ENCODE measurements around the gene MAP3K3. TPM values are rescaled to one million over a fixed set of nuclear protein-coding genes. Genes with fewer than 3 reads are reported as not detected.

Gene MAP3K3
- polyA plus RNA-seq, 1 donor from 2014 or later: 16.6 TPM

DNA sequence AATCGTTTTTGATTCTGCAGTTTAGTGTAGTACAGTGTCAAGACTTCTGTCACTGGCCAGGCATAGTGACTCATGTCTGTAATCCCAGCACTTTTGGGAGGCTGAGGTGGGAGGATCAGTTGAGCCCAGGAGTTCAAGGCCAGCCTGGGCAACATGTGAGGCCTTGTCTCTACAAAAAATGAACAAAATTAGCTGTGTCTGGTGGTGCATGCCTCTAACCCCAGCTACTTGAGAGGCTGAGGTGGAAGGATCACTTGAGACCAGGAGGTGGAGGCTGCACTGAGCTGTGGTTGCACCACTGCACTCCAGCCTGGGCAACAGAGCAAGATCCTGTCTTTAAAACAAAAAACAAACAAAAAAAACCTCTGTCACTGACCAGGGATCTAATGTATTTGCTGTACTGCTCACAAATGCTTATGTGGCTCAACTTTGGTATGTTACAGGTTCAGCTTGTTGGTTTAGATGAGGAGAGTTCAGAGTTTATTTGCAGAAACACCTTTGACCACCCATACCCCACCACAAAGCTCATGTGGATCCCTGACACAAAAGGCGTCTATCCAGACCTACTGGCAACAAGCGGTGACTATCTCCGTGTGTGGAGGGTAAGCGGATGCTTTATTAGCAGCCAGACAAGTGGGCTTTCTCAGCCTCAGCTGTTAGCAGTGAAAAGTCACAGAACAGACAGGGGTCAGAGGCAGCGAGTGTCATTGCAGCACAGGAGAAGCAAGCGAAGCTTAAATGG, 44.0 kb upstream of the MAP3K3 start:
- H3K36me3 ChIP-seq (ENCODE audit: insufficient read depth, low read length): no peaks in the 10 kb centered on the region
- H3K9me3 ChIP-seq (ENCODE audit: low read length): no peaks in the 10 kb centered on the region
- peaks cover 9% of the 10 kb centered on the region for H3K79me2 ChIP-seq (replicated peaks; ENCODE audit: insufficient read depth, low read length)
- H2AFZ ChIP-seq (ENCODE audit: low read depth, low read length): no peak overlapping the region
- no peak overlapping the region for H3K27ac ChIP-seq (ENCODE audit: low read length)
- H3K4me2 ChIP-seq (ENCODE audit: low read length): no peak overlapping the region
- no peaks in the 10 kb centered on the region for H3K27me3 ChIP-seq (ENCODE audit: insufficient read depth, low read depth, low read length)
- H3K9ac ChIP-seq (ENCODE audit: low read length): no peak overlapping the region
- no peak overlapping the region for H3K4me3 ChIP-seq (ENCODE audit: low read length)
- H3K9me2 ChIP-seq (ENCODE audit: insufficient read depth, low read length): no peaks in the 10 kb centered on the region
- no peaks in the 10 kb centered on the region for H3F3A ChIP-seq (ENCODE audit: insufficient read depth, low read length, poor library complexity, severe bottlenecking)
- H4K20me1 ChIP-seq (ENCODE audit: insufficient read depth): no peaks in the 10 kb centered on the region
- TF ChIP-seq MXI1 (conservative IDR thresholded peaks at IDR 0.05; ENCODE audit: poor library complexity, severe bottlenecking) (no peak), RAD21 (conservative IDR thresholded peaks at IDR 0.05) (no peak), EZH2 (IDR thresholded peaks at IDR 0.05; ENCODE audit: borderline replicate concordance, insufficient read depth, low read length, poor library complexity, severe bottlenecking) (no peak), TAF1 (IDR thresholded peaks at IDR 0.05; ENCODE audit: low read depth) (no peak), SMC3 (conservative IDR thresholded peaks at IDR 0.05; ENCODE audit: poor library complexity) (no peak), POLR2AphosphoS5 (IDR thresholded peaks at IDR 0.05) (no peak), EP300 (conservative IDR thresholded peaks at IDR 0.05; ENCODE audit: poor library complexity, severe bottlenecking) (no peak)
- TF ChIP-seq, protein P1, sequence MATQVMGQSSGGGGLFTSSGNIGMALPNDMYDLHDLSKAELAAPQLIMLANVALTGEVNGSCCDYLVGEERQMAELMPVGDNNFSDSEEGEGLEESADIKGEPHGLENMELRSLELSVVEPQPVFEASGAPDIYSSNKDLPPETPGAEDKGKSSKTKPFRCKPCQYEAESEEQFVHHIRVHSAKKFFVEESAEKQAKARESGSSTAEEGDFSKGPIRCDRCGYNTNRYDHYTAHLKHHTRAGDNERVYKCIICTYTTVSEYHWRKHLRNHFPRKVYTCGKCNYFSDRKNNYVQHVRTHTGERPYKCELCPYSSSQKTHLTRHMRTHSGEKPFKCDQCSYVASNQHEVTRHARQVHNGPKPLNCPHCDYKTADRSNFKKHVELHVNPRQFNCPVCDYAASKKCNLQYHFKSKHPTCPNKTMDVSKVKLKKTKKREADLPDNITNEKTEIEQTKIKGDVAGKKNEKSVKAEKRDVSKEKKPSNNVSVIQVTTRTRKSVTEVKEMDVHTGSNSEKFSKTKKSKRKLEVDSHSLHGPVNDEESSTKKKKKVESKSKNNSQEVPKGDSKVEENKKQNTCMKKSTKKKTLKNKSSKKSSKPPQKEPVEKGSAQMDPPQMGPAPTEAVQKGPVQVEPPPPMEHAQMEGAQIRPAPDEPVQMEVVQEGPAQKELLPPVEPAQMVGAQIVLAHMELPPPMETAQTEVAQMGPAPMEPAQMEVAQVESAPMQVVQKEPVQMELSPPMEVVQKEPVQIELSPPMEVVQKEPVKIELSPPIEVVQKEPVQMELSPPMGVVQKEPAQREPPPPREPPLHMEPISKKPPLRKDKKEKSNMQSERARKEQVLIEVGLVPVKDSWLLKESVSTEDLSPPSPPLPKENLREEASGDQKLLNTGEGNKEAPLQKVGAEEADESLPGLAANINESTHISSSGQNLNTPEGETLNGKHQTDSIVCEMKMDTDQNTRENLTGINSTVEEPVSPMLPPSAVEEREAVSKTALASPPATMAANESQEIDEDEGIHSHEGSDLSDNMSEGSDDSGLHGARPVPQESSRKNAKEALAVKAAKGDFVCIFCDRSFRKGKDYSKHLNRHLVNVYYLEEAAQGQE (IDR thresholded peaks at IDR 0.05; ENCODE audit: borderline replicate concordance): no peak
- TF ChIP-seq, protein P2, sequence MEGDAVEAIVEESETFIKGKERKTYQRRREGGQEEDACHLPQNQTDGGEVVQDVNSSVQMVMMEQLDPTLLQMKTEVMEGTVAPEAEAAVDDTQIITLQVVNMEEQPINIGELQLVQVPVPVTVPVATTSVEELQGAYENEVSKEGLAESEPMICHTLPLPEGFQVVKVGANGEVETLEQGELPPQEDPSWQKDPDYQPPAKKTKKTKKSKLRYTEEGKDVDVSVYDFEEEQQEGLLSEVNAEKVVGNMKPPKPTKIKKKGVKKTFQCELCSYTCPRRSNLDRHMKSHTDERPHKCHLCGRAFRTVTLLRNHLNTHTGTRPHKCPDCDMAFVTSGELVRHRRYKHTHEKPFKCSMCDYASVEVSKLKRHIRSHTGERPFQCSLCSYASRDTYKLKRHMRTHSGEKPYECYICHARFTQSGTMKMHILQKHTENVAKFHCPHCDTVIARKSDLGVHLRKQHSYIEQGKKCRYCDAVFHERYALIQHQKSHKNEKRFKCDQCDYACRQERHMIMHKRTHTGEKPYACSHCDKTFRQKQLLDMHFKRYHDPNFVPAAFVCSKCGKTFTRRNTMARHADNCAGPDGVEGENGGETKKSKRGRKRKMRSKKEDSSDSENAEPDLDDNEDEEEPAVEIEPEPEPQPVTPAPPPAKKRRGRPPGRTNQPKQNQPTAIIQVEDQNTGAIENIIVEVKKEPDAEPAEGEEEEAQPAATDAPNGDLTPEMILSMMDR (IDR thresholded peaks at IDR 0.05; ENCODE audit: poor library complexity, severe bottlenecking): no peak

DNA sequence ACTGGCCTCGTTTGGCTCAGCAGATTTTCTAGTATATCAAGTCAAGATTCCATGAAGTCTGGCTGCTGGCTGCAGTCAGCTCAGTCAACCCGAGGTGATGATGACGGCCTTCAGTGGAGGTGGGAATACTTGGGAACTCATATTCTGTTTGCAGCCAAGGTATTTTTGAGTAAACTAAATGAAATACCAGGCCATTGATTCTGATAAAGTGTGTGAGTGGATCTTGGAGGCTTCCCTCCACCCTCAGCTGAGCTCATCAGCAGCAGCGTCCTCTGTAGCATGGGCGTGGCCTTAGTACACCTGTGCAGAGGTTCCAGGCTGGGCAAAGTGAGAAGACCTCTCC, 43.5 kb upstream of the MAP3K3 start:
- no peak overlapping the region for H3K4me2 ChIP-seq (ENCODE audit: low read length)
- no peak overlapping the region for H2AFZ ChIP-seq (ENCODE audit: low read depth, low read length)
- H3K9me2 ChIP-seq (ENCODE audit: insufficient read depth, low read length): no peaks in the 10 kb centered on the region
- H3K27ac ChIP-seq (ENCODE audit: low read length): no peak overlapping the region
- no peaks in the 10 kb centered on the region for H4K20me1 ChIP-seq (ENCODE audit: insufficient read depth)
- peaks cover 8% of the 10 kb centered on the region for H3K79me2 ChIP-seq (replicated peaks; ENCODE audit: insufficient read depth, low read length)
- no peak overlapping the region for H3K9ac ChIP-seq (ENCODE audit: low read length)
- H3F3A ChIP-seq (ENCODE audit: insufficient read depth, low read length, poor library complexity, severe bottlenecking): no peaks in the 10 kb centered on the region
- no peaks in the 10 kb centered on the region for H3K9me3 ChIP-seq (ENCODE audit: low read length)
- H3K27me3 ChIP-seq (ENCODE audit: insufficient read depth, low read depth, low read length): no peaks in the 10 kb centered on the region
- no peaks in the 10 kb centered on the region for H3K36me3 ChIP-seq (ENCODE audit: insufficient read depth, low read length)
- TF ChIP-seq EZH2 (IDR thresholded peaks at IDR 0.05; ENCODE audit: borderline replicate concordance, insufficient read depth, low read length, poor library complexity, severe bottlenecking) (no peak), RAD21 (conservative IDR thresholded peaks at IDR 0.05) (no peak), POLR2AphosphoS5 (IDR thresholded peaks at IDR 0.05) (no peak), TAF1 (IDR thresholded peaks at IDR 0.05; ENCODE audit: low read depth) (no peak), EP300 (conservative IDR thresholded peaks at IDR 0.05; ENCODE audit: poor library complexity, severe bottlenecking) (no peak), SMC3 (conservative IDR thresholded peaks at IDR 0.05; ENCODE audit: poor library complexity) (no peak), MXI1 (conservative IDR thresholded peaks at IDR 0.05; ENCODE audit: poor library complexity, severe bottlenecking) (no peak)
- TF ChIP-seq, protein P2 (IDR thresholded peaks at IDR 0.05; ENCODE audit: poor library complexity, severe bottlenecking): no peak
- TF ChIP-seq, protein P1 (IDR thresholded peaks at IDR 0.05; ENCODE audit: borderline replicate concordance): no peak
- no peak overlapping the region for H3K4me3 ChIP-seq (ENCODE audit: low read length)
